ENCODE measurements around the gene PIKFYVE.
"Not testable (repeated sequence)": the region's sequence is repeated elsewhere in the genome, so short reads cannot be mapped to it uniquely, and the experiment has no call there.

PIKFYVE gene

GRCh38 chr2:208384637-208385036 lies 118.6 kb downstream of the PIKFYVE start:
- TF ChIP-seq CTCF (IDR thresholded peaks at IDR 0.05; ENCODE audit: low read depth, low read length) = no peak
- no peak overlapping the region for H3K4me3 ChIP-seq (replicated peaks in 1 of 2; ENCODE audit: low read depth in 2 of 2, low read length in 2 of 2)
- DNase-seq (ENCODE audit: low read depth in 2 of 2) = no peak

DNA sequence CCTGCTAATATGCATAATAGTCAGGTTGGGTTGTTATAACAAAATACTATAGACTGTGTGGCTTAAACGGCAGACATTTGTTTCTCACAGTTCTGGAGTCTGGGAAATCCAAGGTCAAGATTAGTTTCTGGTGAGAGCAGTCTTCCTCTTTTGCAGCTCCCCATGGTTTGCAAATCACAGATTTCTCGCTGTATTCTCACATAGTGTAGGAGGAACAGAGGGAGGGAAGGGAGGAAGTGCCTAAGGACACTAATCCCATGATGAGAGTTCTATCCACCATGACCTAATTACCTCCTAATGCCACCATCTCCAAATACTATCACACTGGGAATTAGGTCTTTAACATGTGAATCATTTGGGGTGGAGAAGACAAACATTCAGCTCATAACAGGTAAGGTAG lies 120.5 kb downstream of the PIKFYVE start:
- no peak for TF ChIP-seq CTCF (IDR thresholded peaks at IDR 0.05; ENCODE audit: low read depth, low read length)
- no peak for DNase-seq (ENCODE audit: low read depth in 2 of 2)
- H3K4me3 ChIP-seq (replicated peaks in 1 of 2; ENCODE audit: low read depth in 2 of 2, low read length in 2 of 2) = no peak overlapping the region

GRCh38 chr2:208389940-208390339 lies 123.9 kb downstream of the PIKFYVE start:
- no peak for DNase-seq (ENCODE audit: low read depth in 2 of 2)
- H3K4me3 ChIP-seq (replicated peaks in 1 of 2; ENCODE audit: low read depth in 2 of 2, low read length in 2 of 2) = no peak overlapping the region
- no peak for TF ChIP-seq CTCF (IDR thresholded peaks at IDR 0.05; ENCODE audit: low read depth, low read length)

GRCh38 chr2:208392300-208392699 lies 126.2 kb downstream of the PIKFYVE start:
- no peak overlapping the region for H3K4me3 ChIP-seq (replicated peaks in 1 of 2; ENCODE audit: low read depth in 2 of 2, low read length in 2 of 2)
- peak in 1 of 2 donors; percentile 26 for DNase-seq (ENCODE audit: low read depth in 2 of 2)
- peak; percentile 37 for TF ChIP-seq CTCF (IDR thresholded peaks at IDR 0.05; ENCODE audit: low read depth, low read length)

- not testable (repeated sequence) for H3K4me3 ChIP-seq (replicated peaks in 1 of 2; ENCODE audit: low read depth in 2 of 2, low read length in 2 of 2); DNase-seq (ENCODE audit: low read depth in 2 of 2)
These were observed 130.7 kb downstream of the PIKFYVE start for GRCh38 chr2:208396796-208397195.

DNA sequence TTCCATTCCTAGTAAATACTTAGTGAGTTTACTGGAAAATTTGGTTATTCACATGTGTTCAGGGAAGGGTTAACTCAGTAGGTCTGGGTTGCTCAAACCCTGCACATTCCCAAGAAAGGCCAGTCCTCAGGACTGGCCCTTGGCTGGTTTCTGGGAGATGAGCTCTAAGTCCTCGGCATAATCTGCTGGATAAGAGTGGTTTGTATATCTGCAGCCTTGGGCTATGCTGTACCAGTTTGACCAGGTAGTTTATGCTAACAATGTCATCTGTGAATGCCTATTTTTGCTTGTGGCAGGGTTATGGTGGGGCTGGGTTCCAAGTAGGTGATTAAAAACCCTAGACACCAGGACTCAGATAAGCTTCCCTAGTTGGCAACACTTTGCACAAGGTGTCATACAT lies 133.1 kb downstream of the PIKFYVE start:
- DNase-seq (ENCODE audit: low read depth in 2 of 2) = no peak
- H3K4me3 ChIP-seq (replicated peaks in 1 of 2; ENCODE audit: low read depth in 2 of 2, low read length in 2 of 2) = no peak overlapping the region
- no peak for TF ChIP-seq CTCF (IDR thresholded peaks at IDR 0.05; ENCODE audit: low read depth, low read length)

DNA sequence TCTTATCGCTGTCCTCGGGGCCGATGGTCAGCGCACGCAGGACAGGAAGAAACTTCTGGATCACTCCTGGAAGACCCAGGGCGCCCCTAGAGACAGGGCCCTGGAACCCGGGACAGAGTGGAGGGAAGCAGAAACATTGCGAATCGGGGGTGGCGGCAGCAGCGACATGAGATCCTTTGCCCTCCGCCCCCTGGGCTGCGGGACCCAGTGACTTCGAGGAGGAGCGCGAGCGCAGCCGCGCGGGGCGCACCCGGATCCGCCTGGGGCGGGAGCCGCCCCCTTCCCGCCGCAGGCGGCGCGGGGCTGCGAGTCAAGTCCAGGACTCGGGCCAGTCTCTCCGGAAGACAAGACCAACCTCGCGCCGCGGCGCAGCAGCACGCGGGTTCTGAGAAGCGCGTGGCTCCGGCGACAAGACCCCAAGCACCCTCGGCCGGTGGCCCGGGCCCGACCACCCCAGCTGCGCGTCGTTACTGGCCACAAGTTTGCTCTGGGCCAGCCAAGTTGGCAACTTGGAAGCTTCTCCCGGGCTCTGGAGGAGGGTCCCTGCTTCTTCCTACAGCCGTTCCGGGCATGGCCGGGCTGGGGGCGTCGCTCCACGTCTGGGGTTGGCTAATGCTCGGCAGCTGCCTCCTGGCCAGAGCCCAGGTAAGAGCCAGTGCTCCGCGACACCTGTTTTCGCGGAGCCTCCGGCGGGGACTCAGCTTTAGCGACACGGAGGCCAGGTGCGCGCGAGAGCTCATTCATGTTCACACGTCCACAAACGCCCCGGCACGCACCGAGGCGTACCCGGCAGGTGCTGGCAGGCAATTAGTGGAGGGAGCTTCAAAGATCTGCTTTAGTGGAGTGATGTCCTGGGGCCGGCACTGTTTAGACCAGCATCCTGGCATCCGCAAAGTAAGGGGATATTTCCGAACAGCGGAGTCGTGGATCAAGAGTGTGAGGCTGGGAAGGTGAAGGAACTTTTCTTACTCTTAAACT lies 140.7 kb downstream of the PIKFYVE start, which contains the start of gene PTH2R:
PTH2R (plus strand) TSS at position 319 of the 978 bp plus-strand sequence; CDS start at position 571, 252 bp downstream.
- peak; percentile 4 to 6 for DNase-seq (ENCODE audit: low read depth in 2 of 2)
- H3K4me3 ChIP-seq (replicated peaks in 1 of 2; ENCODE audit: low read depth in 2 of 2, low read length in 2 of 2) = peak within 1 kb of the TSS in 1 of 2 donors; percentile 9
- no peak for TF ChIP-seq CTCF (IDR thresholded peaks at IDR 0.05; ENCODE audit: low read depth, low read length)
